Epithelial cell of esophagus (primary cell): Measurements from ENCODE around the gene NTM.

ENCODE experiments used
- DNase-seq: peaks from one replicate; pipeline ENCODE4 v3.0.0; 2010; ENCODE audit warnings: low read depth
- H3K4me3 ChIP-seq: 2 replicates; pipeline ENCODE4 v1.5.1; 2011; ENCODE audit warnings: mild to moderate bottlenecking, low read length, control low read depth
- TF ChIP-seq, protein P1 (sequence below): IDR thresholded peaks from 2 replicates; pipeline ENCODE4 v1.5.1; 2011; ENCODE audit warnings: low read depth, mild to moderate bottlenecking, low read length, control low read depth, inconsistent platforms; ENCODE audit not compliant: insufficient read depth; ENCODE audit errors: missing control alignments

Gene NTM

DNA sequence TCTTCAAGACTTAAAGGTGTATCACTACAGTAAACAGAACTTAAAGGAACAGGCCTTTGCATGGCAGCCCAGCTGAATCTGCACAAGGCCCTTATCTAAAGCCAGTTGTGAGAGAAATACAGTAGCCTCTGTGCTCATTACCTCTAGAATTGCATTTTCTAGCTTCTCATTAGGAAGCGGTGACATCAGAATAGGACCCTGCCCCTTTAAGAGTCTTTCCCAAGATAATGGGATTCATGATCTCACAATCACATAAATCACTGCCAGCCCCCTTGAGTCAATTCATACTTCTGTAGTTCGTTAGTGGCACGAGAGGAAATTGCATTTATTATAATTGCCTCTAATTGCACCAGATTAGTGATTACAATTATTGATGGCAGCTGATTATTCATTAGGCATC lies 170.3 kb downstream of the NTM start:
- H3K4me3 ChIP-seq = no peak overlapping the region
- no peak for DNase-seq
- TF ChIP-seq, protein P1, sequence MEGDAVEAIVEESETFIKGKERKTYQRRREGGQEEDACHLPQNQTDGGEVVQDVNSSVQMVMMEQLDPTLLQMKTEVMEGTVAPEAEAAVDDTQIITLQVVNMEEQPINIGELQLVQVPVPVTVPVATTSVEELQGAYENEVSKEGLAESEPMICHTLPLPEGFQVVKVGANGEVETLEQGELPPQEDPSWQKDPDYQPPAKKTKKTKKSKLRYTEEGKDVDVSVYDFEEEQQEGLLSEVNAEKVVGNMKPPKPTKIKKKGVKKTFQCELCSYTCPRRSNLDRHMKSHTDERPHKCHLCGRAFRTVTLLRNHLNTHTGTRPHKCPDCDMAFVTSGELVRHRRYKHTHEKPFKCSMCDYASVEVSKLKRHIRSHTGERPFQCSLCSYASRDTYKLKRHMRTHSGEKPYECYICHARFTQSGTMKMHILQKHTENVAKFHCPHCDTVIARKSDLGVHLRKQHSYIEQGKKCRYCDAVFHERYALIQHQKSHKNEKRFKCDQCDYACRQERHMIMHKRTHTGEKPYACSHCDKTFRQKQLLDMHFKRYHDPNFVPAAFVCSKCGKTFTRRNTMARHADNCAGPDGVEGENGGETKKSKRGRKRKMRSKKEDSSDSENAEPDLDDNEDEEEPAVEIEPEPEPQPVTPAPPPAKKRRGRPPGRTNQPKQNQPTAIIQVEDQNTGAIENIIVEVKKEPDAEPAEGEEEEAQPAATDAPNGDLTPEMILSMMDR = no peak

DNA sequence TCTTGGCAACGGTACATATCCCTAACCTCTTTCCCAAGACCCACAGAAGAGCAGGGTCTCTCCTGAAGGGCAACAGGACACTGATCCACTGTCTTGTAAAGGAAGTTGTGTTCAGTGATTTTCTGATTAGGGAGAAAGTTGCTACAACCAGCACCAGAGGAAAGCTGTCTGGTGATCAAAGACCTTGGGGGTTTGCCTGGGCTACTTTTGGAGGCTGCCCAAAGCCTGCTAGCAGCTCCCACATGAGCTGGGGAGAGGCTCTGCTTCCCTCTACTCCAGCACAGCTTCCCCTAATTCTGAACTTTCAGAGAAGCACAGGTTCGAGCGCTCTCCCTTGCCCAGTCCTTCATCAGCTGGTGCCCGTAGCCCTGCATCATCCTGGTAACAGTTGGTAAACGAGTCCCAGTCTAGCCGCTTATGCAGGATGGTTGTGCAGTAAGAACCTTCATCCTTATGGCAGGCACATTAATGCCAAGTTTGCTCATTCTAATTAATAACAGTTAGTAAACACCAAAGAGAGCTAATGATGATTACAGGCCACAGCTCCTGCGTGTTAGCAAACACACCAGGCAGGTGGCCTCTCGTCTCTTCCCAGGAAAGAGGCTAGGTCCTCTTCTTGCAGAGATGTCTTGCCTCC lies 173.1 kb downstream of the NTM start:
- no peak for DNase-seq
- TF ChIP-seq, protein P1 = no peak
- no peak overlapping the region for H3K4me3 ChIP-seq

DNA sequence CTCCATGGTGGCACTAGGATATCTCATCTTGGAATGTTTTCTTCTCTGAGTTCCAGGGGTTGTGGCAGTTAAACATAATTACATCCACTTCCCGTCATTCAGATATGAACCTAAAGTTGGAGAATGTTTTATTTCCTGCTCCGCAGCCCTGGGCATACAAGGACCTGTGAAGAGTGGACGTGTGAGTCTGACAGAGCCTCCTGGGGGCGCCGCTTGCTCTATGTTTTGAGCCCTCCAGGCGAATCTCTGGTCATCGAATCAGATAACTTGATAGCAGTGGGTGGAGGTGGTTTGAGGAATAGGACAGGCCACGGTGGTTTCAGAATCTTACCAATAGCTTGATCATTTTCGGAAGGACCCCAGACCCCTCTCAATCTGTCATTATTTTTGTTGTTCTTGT lies 174.2 kb downstream of the NTM start:
- no peak for DNase-seq
- TF ChIP-seq, protein P1 = no peak
- no peak overlapping the region for H3K4me3 ChIP-seq

DNA sequence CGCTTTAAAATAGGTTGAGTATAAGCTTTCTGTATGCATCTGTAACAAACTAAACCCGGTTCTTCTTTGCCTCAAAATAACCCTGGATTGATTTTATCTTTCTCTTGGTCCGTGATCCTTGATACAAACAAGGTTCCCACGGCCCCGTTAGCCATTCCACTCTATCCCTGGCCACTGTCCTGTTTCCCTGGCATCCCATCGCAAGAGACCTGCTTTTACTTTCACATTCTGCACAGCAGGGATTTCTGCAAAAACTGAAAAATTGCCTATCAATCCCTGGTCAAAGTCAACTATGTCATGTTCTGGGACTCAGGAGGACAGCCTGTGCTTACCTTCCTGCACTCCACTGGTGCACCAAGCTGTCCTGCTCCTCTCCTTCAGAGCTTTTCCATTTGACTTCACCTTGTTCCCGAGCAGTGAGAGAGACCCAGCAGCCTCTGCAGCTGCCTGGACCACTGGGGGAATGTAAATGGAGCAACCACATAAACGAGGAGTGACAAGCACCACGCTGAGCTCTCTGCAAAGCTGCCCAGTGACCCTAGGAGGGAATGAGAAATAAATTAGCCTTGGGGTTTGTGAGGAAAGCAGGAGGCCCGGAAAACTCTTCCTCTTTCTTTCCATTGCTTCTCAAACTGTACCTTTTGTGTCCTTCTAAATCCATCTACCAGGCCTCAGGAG lies 175.9 kb downstream of the NTM start:
- no peak overlapping the region for H3K4me3 ChIP-seq
- DNase-seq = no peak
- TF ChIP-seq, protein P1 = no peak

DNA sequence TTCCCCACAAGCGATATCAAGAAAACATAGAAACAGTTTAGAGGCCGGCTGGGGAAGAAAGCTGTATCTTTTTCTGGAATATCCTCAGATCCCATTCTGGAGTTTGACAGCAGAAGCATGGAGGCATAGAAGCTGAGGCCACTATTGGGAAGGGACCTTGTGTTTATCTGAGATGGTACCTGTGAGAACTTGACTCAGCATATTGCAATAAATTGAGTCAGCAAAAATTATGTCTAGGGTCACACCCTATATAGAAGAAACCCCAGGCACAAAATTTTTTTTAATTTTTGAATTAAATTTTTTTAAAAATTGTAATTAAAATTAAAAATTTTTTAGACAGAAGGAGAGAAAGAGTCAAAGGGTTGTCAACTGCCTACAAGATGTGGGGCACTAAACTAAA lies 178.7 kb downstream of the NTM start:
- no peak overlapping the region for H3K4me3 ChIP-seq
- no peak for DNase-seq
- TF ChIP-seq, protein P1 = no peak

DNA sequence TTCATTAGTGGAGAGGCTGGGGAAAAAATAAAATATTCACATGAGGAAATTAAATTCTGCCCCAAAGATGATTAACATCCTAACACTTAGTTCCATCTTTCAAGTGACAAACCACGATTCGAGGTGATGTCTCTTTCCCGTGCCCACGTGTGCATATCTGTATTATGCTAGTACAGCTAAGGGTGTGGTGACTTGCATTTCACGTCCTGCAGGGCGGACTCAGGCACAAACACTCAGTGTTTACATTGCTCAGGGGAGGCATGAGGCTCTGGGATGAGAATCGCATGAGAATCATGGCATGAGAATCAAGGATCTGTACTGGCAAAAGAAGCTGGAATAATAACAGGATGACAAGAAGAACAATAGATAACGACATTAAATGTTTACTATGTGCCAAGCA lies 179.4 kb downstream of the NTM start:
- no peak overlapping the region for H3K4me3 ChIP-seq
- DNase-seq = peak; percentile 13
- TF ChIP-seq, protein P1 = no peak

DNA sequence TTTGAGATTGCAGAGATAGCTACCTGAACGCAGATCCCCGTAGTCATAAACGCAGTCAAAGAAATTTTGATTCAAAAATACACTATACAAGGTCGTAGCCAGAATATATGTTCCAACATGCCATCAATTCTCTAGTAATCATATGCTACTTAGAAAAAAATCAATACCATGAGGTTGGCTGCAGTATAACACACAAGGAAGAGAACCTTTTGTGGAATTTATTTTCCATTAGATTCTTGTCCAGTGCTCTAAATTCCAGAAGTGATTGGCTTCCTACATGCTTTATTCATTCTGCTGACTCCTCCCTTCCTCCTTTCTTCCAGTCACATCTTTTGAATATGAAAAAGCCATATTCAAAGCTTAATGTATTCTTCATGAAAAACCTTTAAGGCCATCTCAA lies 189.9 kb downstream of the NTM start:
- DNase-seq = no peak
- TF ChIP-seq, protein P1 = no peak
- no peak overlapping the region for H3K4me3 ChIP-seq
